Gastrocnemius medialis (tissue), 4 donors: ENCODE measurements around the gene AKAP6. TPM values are rescaled to one million over a fixed set of nuclear protein-coding genes. Genes with fewer than 3 reads are reported as not detected.

ENCODE experiments used
- ATAC-seq, 2 donors: fragments of 150-250 bp; one replicate each; pipeline ENCODE4 v1.9.1; 2016
- DNase-seq, 2 donors: peaks; one replicate each; pipeline ENCODE4 v3.0.0-alpha.2; 2019
- H3K27ac ChIP-seq, 4 donors: fragments of 200-600 bp; sonication (generic); 1 replicate in 1 of 4; 2 replicates in 3 of 4; pipeline ENCODE4 v1.5.1; 2016 to 2018; ENCODE audit warnings: mild to moderate bottlenecking in 2 of 4, moderate library complexity in 1 of 4
- H3K27me3 ChIP-seq, 3 donors: fragments of 200-600 bp; sonication (generic) in 2 of 3; 1 replicate in 1 of 3; 2 replicates in 2 of 3; pipeline versions ENCODE4 v1.5.1 to v1.6.0; 2016 to 2019; ENCODE audit warnings: mild to moderate bottlenecking in 1 of 3, moderate library complexity in 1 of 3
- H3K36me3 ChIP-seq, 2 donors: fragments of 200-600 bp; sonication (generic) in 1 of 2; one replicate each; pipeline ENCODE4 v1.5.1; 2017 to 2018
- H3K4me1 ChIP-seq, 2 donors: fragments of 200-600 bp; sonication (generic) in 1 of 2; one replicate each; pipeline ENCODE4 v1.5.1; 2016 to 2017; ENCODE audit warnings: mild to moderate bottlenecking in 2 of 2
- H3K4me3 ChIP-seq, 4 donors: fragments of 200-600 bp; sonication (generic) in 3 of 4; 1 replicate in 1 of 4; 2 replicates in 3 of 4; pipeline ENCODE4 v1.5.1; 2016 to 2019; ENCODE audit warnings: mild to moderate bottlenecking in 2 of 4
- H3K9me3 ChIP-seq, 3 donors: fragments of 200-600 bp; sonication (generic) in 2 of 3; 1 replicate in 1 of 3; 2 replicates in 2 of 3; pipeline ENCODE4 v1.5.1; 2016 to 2019
- POLR2A ChIP-seq, 2 donors: fragments of 450-650 bp; IDR thresholded peaks; one replicate each; pipeline ENCODE4 v1.6.1; 2017; ENCODE audit warnings: antibody characterized with exemption in 2 of 2, mild to moderate bottlenecking in 2 of 2, moderate library complexity in 2 of 2
- in situ Hi-C, 4 donors: fragments of 200-750 bp; cut with MboI; loops; one replicate each; pipeline versions ENCODE4 v1.15.0 to v1.8.0; 2017; ENCODE audit warnings: low sequenced_read_pairs in 4 of 4
- intact Hi-C: fragments of 100-400 bp; cut with DNase I; formaldehyde crosslinking; loops from one replicate; pipeline ENCODE4 v1.15.1; 2023; ENCODE audit warnings: low total_unique reads
- total RNA-seq, 4 donors: library from RNA; depleted of rRNA; stranded (reverse); fragments of >200 nt; gene quantifications; one replicate each; pipeline versions ENCODE4 v1.1.0 to v1.2.3, GENCODE V29; 2016
- TF ChIP-seq, protein P1 (sequence below), 5 experiments: fragments of 450-650 bp in 3 of 5; fragments of 200-600 bp in 2 of 5; sonication (generic) in 2 of 5; IDR thresholded peaks in 4 of 5; conservative IDR thresholded peaks in 1 of 5; 1 replicate in 4 of 5; 2 replicates in 1 of 5; pipeline ENCODE4 v1.5.1; 2016 to 2019; ENCODE audit warnings: antibody characterized with exemption in 5 of 5, mild to moderate bottlenecking in 3 of 5, moderate library complexity in 3 of 5

Gene AKAP6
- total RNA-seq, 4 donors from 2014 or later = 23.2 to 59.2 (median 32.1) TPM

DNA sequence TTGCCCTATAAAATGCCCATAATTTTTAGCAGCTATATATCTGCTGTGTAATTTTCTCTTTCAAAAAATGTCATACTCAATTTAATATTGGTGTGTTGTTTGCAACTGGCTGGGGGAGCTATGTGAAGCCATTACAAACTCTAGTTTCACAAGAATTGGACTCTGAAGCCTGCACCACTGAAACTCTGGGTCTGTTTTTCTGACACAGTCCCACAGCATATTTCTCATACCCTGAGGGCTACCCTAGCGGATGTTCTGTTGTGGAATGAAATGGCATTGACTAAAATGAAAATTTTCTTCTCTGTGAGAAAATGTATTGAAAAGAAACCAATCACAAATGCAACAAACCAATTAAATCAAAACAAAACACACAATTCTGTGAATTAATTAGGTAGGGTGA is 325.0 kb downstream of the AKAP6 start:
- Histone ChIP-seq H3K27me3 (no peaks in the 10 kb centered on the region), H3K27ac (no peak overlapping the region), H3K9me3 (no peaks in the 10 kb centered on the region), H3K4me3 (no peak overlapping the region), H3K36me3 (no peaks in the 10 kb centered on the region), H3K4me1 (peaks cover 0 to 10% of the 10 kb centered on the region in 2 donors)
- intact Hi-C loops = no loop called here
- in situ Hi-C loops = no loop called here
- ATAC-seq (no peak), DNase-seq (no peak)
- TF ChIP-seq, protein P1, sequence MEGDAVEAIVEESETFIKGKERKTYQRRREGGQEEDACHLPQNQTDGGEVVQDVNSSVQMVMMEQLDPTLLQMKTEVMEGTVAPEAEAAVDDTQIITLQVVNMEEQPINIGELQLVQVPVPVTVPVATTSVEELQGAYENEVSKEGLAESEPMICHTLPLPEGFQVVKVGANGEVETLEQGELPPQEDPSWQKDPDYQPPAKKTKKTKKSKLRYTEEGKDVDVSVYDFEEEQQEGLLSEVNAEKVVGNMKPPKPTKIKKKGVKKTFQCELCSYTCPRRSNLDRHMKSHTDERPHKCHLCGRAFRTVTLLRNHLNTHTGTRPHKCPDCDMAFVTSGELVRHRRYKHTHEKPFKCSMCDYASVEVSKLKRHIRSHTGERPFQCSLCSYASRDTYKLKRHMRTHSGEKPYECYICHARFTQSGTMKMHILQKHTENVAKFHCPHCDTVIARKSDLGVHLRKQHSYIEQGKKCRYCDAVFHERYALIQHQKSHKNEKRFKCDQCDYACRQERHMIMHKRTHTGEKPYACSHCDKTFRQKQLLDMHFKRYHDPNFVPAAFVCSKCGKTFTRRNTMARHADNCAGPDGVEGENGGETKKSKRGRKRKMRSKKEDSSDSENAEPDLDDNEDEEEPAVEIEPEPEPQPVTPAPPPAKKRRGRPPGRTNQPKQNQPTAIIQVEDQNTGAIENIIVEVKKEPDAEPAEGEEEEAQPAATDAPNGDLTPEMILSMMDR (IDR thresholded peaks at IDR 0.05 in 4 of 5, conservative IDR thresholded peaks at IDR 0.05 in 1 of 5) = no peak
- TF ChIP-seq POLR2A (IDR thresholded peaks at IDR 0.05) = no peak

DNA sequence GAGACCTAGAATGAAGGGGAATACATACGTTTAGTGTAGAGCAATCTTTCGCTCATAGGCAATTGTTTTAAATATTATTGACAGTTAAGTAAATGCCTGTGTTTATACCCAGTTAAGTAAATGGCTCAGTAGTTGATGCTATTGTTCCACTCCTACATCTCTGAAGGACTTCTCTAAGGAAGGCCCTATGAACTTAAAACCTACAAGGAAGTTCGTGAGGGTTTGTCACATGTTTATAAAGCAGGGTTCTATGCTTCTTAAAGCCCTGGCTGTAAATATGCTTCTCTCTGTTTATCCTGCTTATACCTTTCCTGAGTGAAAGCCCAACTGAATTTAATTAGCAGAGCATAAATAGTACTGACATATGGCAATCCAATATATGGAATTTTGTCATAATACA is 327.5 kb downstream of the AKAP6 start:
- DNase-seq (no peak), ATAC-seq (no peak)
- intact Hi-C loops (no loop called here), in situ Hi-C loops (no loop called here)
- Histone ChIP-seq H3K4me3 (no peak overlapping the region), H3K27me3 (no peaks in the 10 kb centered on the region), H3K27ac (peak overlapping the region in 3 of 4 donors; percentile 21 to 46 (median 30)), H3K36me3 (no peaks in the 10 kb centered on the region), H3K4me1 (peaks cover 0 to 10% of the 10 kb centered on the region in 2 donors), H3K9me3 (no peaks in the 10 kb centered on the region)
- no peak for TF ChIP-seq POLR2A (IDR thresholded peaks at IDR 0.05)
- TF ChIP-seq, protein P1 (IDR thresholded peaks at IDR 0.05 in 4 of 5, conservative IDR thresholded peaks at IDR 0.05 in 1 of 5) = no peak

DNA sequence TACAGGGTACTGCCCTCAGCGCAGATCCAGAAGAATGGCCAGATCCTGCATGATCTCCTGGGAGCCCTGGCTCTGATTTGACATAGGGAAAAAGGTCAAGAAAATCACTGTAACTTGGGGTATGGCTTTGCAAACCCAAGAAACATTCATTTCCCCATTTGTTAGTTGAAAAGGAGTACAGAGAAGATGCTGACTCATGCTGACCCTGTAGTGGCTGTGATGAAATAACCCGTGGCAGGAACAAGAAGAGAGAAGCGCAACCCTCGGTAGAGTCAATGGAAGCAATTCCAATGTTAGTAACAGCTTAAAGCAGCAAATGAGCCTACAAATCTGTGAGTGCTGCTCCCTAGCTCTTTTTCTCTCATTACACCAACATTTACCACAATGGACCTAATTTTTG is 328.0 kb downstream of the AKAP6 start:
- no peak overlapping the region for H3K4me3 ChIP-seq
- TF ChIP-seq, protein P1 (IDR thresholded peaks at IDR 0.05 in 4 of 5, conservative IDR thresholded peaks at IDR 0.05 in 1 of 5) = no peak
- no peak for TF ChIP-seq POLR2A (IDR thresholded peaks at IDR 0.05)
- no peaks in the 10 kb centered on the region for H3K36me3 ChIP-seq
- ATAC-seq = peak; percentile 48 to 81
- DNase-seq = peak; percentile 7 to 43
- intact Hi-C loops = no loop called here
- peak overlapping the region in 3 of 4 donors; percentile 21 to 46 (median 30) for H3K27ac ChIP-seq
- H3K27me3 ChIP-seq = no peaks in the 10 kb centered on the region
- H3K4me1 ChIP-seq = peaks cover 0 to 10% of the 10 kb centered on the region in 2 donors
- no peaks in the 10 kb centered on the region for H3K9me3 ChIP-seq
- in situ Hi-C loops = no loop called here

DNA sequence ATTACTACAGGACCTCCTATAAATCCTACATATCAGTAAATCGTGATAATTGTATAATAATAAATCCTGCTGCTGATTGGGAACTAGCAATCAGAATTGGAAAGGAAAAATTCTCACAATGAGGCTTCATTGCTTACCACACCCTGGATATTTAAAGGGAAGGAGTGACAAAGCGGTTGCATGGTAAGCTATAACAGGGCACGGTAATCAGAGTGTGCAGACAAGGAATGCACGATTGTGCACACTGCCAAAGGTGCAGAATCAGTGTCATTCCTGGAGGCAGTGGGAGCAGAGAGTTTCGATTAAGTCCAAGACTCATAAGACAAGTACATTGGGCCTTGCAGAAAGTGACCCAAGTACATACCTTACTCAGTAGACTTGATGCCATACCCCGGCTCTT is 332.1 kb downstream of the AKAP6 start:
- Histone ChIP-seq H3K27me3 (no peaks in the 10 kb centered on the region), H3K27ac (no peak overlapping the region), H3K36me3 (no peaks in the 10 kb centered on the region), H3K4me3 (no peak overlapping the region), H3K4me1 (peaks cover 0 to 10% of the 10 kb centered on the region in 2 donors), H3K9me3 (no peaks in the 10 kb centered on the region)
- ATAC-seq (no peak), DNase-seq (no peak)
- intact Hi-C loops = no loop called here
- in situ Hi-C loops = no loop called here
- TF ChIP-seq, protein P1 (IDR thresholded peaks at IDR 0.05 in 4 of 5, conservative IDR thresholded peaks at IDR 0.05 in 1 of 5) = no peak
- no peak for TF ChIP-seq POLR2A (IDR thresholded peaks at IDR 0.05)

DNA sequence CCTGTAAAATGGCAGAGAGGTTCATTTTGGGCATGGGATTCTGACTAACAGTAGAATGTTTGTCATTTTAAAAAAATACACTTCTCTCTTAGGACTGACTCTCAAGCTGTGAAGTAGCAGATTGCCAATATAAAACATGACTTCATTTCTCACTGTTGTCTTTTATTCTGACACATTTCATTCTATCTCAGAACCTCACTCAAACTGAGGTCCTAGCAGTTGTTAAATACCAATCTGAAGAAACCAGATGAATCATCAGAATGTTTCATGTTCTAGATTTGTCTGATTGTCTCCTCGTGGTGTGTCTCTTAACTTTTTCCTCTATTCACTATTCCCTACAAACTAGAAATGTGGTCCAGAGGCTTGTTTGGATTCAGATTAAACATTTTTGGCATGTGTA is 333.1 kb downstream of the AKAP6 start:
- H3K4me1 ChIP-seq = peaks cover 0 to 2% of the 10 kb centered on the region in 2 donors
- no peaks in the 10 kb centered on the region for H3K9me3 ChIP-seq
- intact Hi-C loops (no loop called here), in situ Hi-C loops (no loop called here)
- H3K36me3 ChIP-seq = no peaks in the 10 kb centered on the region
- ATAC-seq = no peak
- H3K4me3 ChIP-seq = no peak overlapping the region
- H3K27me3 ChIP-seq = no peaks in the 10 kb centered on the region
- no peak for DNase-seq
- no peak overlapping the region for H3K27ac ChIP-seq
- no peak for TF ChIP-seq POLR2A (IDR thresholded peaks at IDR 0.05)
- TF ChIP-seq, protein P1 (IDR thresholded peaks at IDR 0.05 in 4 of 5, conservative IDR thresholded peaks at IDR 0.05 in 1 of 5) = no peak
